ENCODE measurements around the gene HTR2A. TPM values are rescaled to one million over a fixed set of nuclear protein-coding genes. Genes with fewer than 3 reads are reported as not detected.

HTR2A gene
- polyA plus RNA-seq, 1 of the 3 experiments (the other 2 are of a cell fraction), result 0.33 TPM

GRCh38 chr13:46901721-46902120 is 4.9 kb upstream of the HTR2A start (continued):
- TF ChIP-seq SIN3A (IDR thresholded peaks at IDR 0.05; ENCODE audit: borderline replicate concordance, low read depth, low read length) (no peak), USF2 (IDR thresholded peaks at IDR 0.05; ENCODE audit: borderline replicate concordance, low read depth, low read length) (no peak), MAX (IDR thresholded peaks at IDR 0.05; ENCODE audit: low read depth) (no peak), MEF2A (IDR thresholded peaks at IDR 0.05; ENCODE audit: borderline replicate concordance, low read depth) (no peak), JUND (IDR thresholded peaks at IDR 0.05) (no peak), RCOR1 (IDR thresholded peaks at IDR 0.05; ENCODE audit: low read length) (no peak), RXRA (IDR thresholded peaks at IDR 0.05; ENCODE audit: borderline replicate concordance, low read depth) (no peak)

- Histone ChIP-seq H3K79me2 (ENCODE audit: insufficient read depth) (no peaks in the 10 kb centered on the region), H3K9me2 (no peaks in the 10 kb centered on the region), H3K4me3 (ENCODE audit: low read depth in 2 of 2, low read length in 1 of 2) (no peak overlapping the region), H3K27me3 (ENCODE audit: insufficient read depth) (no peaks in the 10 kb centered on the region), H3K9ac (no peak overlapping the region), H3K27ac (ENCODE audit: low read depth in 2 of 2, low read length in 1 of 2) (no peak overlapping the region), H3F3A (replicated peaks; ENCODE audit: insufficient read depth) (peaks cover 5% of the 10 kb centered on the region), H3K36me3 (replicated peaks in 1 of 2; ENCODE audit: control insufficient read depth in 1 of 2, insufficient read depth in 2 of 2, low read length in 1 of 2) (no peaks in the 10 kb centered on the region), H3K9me3 (no peaks in the 10 kb centered on the region), H2AFZ (ENCODE audit: low read depth) (no peak overlapping the region), H4K20me1 (ENCODE audit: insufficient read depth) (no peaks in the 10 kb centered on the region), H3K4me1 (ENCODE audit: control insufficient read depth in 1 of 2, insufficient read depth in 2 of 2, low read depth in 1 of 2, low read length in 1 of 2) (peaks cover 3 to 6% of the 10 kb centered on the region in 2 experiments; a peak in 3 of 4 replicates), H3K4me2 (no peak overlapping the region)
- WGBS (ENCODE audit: low lambda C conversion rate), result 34% methylated on average over 5 of the region's 5 CpGs
- DNase-seq, result no peak
- TF ChIP-seq RCOR1 (IDR thresholded peaks at IDR 0.05; ENCODE audit: low read length), result no peak
- TF ChIP-seq SMC3 (IDR thresholded peaks at IDR 0.05; ENCODE audit: low read depth, low read length), result no peak
- TF ChIP-seq FOSL2 (IDR thresholded peaks at IDR 0.05; ENCODE audit: borderline replicate concordance, low read depth), result no peak
- TF ChIP-seq GATA2 (CRISPR knock-in tag; IDR thresholded peaks at IDR 0.05), result no peak
- TF ChIP-seq GABPA (IDR thresholded peaks at IDR 0.05; ENCODE audit: low read depth), result no peak
- no peak for TF ChIP-seq CHD2 (IDR thresholded peaks at IDR 0.05; ENCODE audit: low read length, partially characterized antibody)
- no peak for TF ChIP-seq IRF3 (IDR thresholded peaks at IDR 0.05; ENCODE audit: low read depth, low read length)
- TF ChIP-seq TEAD4 (IDR thresholded peaks at IDR 0.05; ENCODE audit: borderline replicate concordance, insufficient read depth), result no peak
- no peak for TF ChIP-seq ZBTB33 (IDR thresholded peaks at IDR 0.05; ENCODE audit: borderline replicate concordance, low read depth)
- no peak for TF ChIP-seq CTCF (IDR thresholded peaks at IDR 0.05)
- TF ChIP-seq NRF1 (IDR thresholded peaks at IDR 0.05; ENCODE audit: low read depth, low read length), result no peak
- no peak for TF ChIP-seq EP300 (IDR thresholded peaks at IDR 0.05; ENCODE audit: borderline replicate concordance in 1 of 2, low read depth in 1 of 2, low read length in 1 of 2)
- TF ChIP-seq USF1 (IDR thresholded peaks at IDR 0.05; ENCODE audit: borderline replicate concordance, low read depth), result no peak
- POLR2A ChIA-PET, result no interaction called here
- CTCF ChIA-PET, result interaction anchor here (0.8 to 1.1 kb wide), 2 partner anchors 55 to 74 kb away, joined by 3 read pairs; no protein-coding TSS in a partner anchor
These were observed 2.9 kb upstream of the HTR2A start for GRCh38 chr13:46899801-46900200.
